Activated naive CD8-positive, alpha-beta T cell (primary cell): Measurements from ENCODE around the gene OR10G3.

Source experiments
- H3K27ac Mint-ChIP-seq: one replicate; pipeline ENCODE4 v1.8.0; 2021; ENCODE audit warnings: mixed read lengths
- H3K27me3 Mint-ChIP-seq: one replicate; pipeline ENCODE4 v1.8.0; 2021; ENCODE audit warnings: mixed read lengths
- H3K36me3 Mint-ChIP-seq: one replicate; pipeline ENCODE4 v1.8.0; 2021; ENCODE audit warnings: mixed read lengths
- H3K4me1 Mint-ChIP-seq: one replicate; pipeline ENCODE4 v1.8.0; 2021; ENCODE audit warnings: low read depth, mixed read lengths
- H3K4me3 Mint-ChIP-seq: one replicate; pipeline ENCODE4 v1.8.0; 2021; ENCODE audit warnings: mild to moderate bottlenecking, mixed read lengths
- H3K9me3 Mint-ChIP-seq: one replicate; pipeline ENCODE4 v1.8.0; 2021; ENCODE audit warnings: low read depth, mixed read lengths

Gene OR10G3

GRCh38 chr14:21543963-21544362 lies 35.9 kb downstream of the OR10G3 start:
- H3K36me3 Mint-ChIP-seq: no peaks in the 10 kb centered on the region
- no peak overlapping the region for H3K4me3 Mint-ChIP-seq
- no peak overlapping the region for H3K27ac Mint-ChIP-seq
- no peaks in the 10 kb centered on the region for H3K4me1 Mint-ChIP-seq
- H3K9me3 Mint-ChIP-seq: no peaks in the 10 kb centered on the region
- peaks cover 7% of the 10 kb centered on the region for H3K27me3 Mint-ChIP-seq

- Mint-ChIP-seq H3K27me3 (peaks cover 10% of the 10 kb centered on the region), H3K36me3 (no peaks in the 10 kb centered on the region), H3K27ac (no peak overlapping the region), H3K9me3 (no peaks in the 10 kb centered on the region), H3K4me1 (no peaks in the 10 kb centered on the region), H3K4me3 (no peak overlapping the region)
Observed at GRCh38 chr14:21543521-21543960, 36.3 kb downstream of the OR10G3 start.

- H3K4me3 Mint-ChIP-seq: no peak overlapping the region
- H3K36me3 Mint-ChIP-seq: no peaks in the 10 kb centered on the region
- H3K9me3 Mint-ChIP-seq: no peaks in the 10 kb centered on the region
- H3K27me3 Mint-ChIP-seq: peaks cover 17% of the 10 kb centered on the region
- no peak overlapping the region for H3K27ac Mint-ChIP-seq
- H3K4me1 Mint-ChIP-seq: peaks cover 6% of the 10 kb centered on the region
Observed at GRCh38 chr14:21541413-21542074, 38.3 kb downstream of the OR10G3 start.

DNA sequence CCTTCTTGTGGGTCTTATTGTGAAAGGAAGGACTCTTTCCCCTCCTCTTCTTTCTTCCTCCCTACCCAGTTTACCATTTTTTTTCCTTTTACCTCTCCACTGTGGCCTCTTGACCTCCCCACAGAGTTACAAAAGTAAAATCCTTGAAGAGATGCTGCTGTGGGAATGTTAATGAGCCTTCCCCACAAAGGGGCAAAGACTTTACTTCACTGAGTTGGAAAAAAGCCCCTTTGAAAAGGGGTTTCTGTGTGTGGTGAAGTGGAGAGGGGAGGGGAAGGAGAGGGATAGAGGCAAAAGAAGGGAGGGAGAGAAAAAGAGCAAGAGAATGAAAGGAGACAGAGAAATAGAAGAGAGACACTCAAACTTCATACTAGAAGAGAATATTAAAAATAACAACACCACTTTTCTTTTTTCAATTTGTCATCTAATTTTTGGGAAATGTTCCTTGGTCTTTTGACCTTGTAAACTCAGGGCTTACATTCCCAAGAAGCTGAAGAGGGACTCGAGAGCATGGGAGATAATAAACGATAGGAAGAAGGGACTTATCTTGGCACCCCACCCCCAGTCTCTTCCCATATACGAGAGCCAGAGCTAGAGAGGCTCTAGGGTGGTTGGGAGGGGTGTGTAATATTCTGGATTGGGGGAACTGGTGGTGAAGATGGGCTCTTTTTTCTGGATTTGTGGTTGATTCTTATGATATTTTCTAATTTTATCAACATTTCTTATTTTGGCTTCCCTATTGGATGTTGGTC lies 40.5 kb downstream of the OR10G3 start:
- Mint-ChIP-seq H3K36me3 (no peaks in the 10 kb centered on the region), H3K4me3 (no peak overlapping the region), H3K9me3 (no peaks in the 10 kb centered on the region), H3K4me1 (peaks cover 8% of the 10 kb centered on the region), H3K27me3 (peaks cover 26% of the 10 kb centered on the region), H3K27ac (no peak overlapping the region)

GRCh38 chr14:21537090-21537424 lies 42.8 kb downstream of the OR10G3 start:
- H3K9me3 Mint-ChIP-seq: no peaks in the 10 kb centered on the region
- peaks cover 26% of the 10 kb centered on the region for H3K27me3 Mint-ChIP-seq
- no peak overlapping the region for H3K27ac Mint-ChIP-seq
- H3K4me1 Mint-ChIP-seq: peaks cover 8% of the 10 kb centered on the region
- no peaks in the 10 kb centered on the region for H3K36me3 Mint-ChIP-seq
- H3K4me3 Mint-ChIP-seq: peak overlapping the region; percentile 17

DNA sequence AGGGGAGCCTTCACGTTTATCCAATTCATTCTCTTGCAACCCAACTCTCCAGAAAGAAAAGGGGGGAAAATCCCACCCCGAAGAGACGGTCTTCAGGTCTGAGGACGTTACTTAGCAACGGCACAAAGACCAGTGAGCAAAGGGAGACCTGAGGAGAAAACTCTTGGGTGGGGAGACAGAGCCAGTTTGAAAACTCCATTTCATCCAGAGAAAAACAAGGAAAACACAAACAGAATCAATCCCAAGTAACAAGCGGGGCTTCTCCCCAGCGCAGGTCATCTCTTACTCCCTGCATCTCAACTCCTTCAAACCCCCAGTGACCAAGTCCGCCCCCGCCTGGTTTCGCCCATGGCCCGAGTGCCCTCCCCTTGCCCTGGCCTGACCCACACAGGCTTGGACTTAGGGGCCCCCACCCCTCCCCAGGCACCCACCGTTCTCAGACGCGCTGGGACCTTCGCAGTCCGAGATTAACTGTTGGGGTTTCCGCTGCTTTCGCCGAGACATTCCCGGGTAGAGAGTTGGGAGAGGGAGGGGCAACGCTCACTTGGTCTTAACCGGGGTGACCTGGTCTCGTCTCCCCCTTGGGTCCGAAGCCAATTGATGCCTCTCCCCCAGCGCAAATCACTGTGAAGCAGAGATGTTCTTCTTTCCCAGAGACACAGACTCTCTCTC lies 43.3 kb downstream of the OR10G3 start:
- H3K4me1 Mint-ChIP-seq: peaks cover 8% of the 10 kb centered on the region
- H3K4me3 Mint-ChIP-seq: peak overlapping the region; percentile 17
- no peak overlapping the region for H3K27ac Mint-ChIP-seq

DNA sequence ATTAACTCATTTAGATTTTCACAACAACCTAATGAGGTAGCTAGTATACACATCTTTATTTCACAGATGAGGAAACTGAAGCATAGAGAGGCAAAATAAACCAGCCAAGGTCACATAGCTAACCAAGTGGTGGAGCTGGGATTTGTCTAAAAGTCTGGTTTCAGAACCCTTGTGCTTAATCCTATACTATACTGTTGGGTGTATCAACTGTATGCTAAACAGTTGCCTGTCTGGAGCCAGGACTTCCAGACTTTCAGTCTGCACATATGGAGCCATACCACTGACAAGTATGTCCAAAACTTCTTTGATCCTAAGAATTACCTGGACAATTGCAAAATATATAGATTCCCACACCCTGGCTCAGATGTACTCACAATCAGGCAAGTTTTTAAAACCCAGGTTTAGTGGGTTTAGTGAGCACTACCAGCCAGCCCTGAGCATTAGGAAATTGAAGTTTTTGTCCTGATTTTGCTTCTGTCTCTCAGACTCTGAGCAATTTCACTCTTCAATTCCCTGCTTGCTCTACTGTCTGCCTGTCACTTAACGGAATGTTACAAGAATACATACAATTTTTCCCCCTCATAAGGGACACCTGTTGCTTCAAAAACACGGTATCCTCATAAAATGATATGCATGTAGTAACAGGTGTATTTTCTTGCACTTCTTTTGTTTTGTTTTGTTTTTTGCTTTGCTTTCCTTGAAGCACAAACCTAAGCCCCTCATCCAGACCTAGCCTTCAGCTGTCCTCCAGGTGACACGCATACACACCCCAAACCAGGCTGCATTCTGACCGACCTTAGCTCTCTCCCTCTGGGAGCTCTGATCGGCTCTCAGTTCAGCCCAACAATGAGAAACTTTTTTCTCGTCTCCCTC lies 44.1 kb downstream of the OR10G3 start:
- H3K27ac Mint-ChIP-seq: no peak overlapping the region
- no peaks in the 10 kb centered on the region for H3K36me3 Mint-ChIP-seq
- H3K4me3 Mint-ChIP-seq: no peak overlapping the region
- no peaks in the 10 kb centered on the region for H3K9me3 Mint-ChIP-seq
- H3K27me3 Mint-ChIP-seq: peaks cover 28% of the 10 kb centered on the region
- H3K4me1 Mint-ChIP-seq: peaks cover 8% of the 10 kb centered on the region

More for the DNA sequence above, 43.3 kb downstream of the OR10G3 start:
- no peaks in the 10 kb centered on the region for H3K9me3 Mint-ChIP-seq
- H3K36me3 Mint-ChIP-seq: no peaks in the 10 kb centered on the region
- peaks cover 28% of the 10 kb centered on the region for H3K27me3 Mint-ChIP-seq

DNA sequence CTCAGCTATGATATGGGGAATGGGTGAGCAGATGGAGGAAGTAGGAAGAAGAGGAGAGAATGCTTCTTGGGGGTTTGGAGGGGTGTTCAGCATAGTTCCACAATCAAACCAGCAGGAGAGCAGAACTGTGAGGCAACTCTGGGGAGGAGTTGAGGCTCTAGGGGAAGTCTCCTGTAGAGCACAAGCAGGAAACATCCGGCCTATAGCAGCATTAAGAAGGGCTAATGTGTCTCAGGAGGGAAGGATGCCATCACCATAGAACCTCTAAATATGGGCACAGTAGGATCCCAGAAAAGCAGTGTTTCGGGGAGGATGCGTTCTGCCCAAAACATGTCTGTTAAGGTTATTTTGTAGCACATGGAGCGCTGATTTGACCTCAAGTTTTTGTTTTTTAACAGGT lies 45.3 kb downstream of the OR10G3 start:
- H3K36me3 Mint-ChIP-seq: no peaks in the 10 kb centered on the region
- no peaks in the 10 kb centered on the region for H3K9me3 Mint-ChIP-seq
- no peak overlapping the region for H3K27ac Mint-ChIP-seq
- H3K27me3 Mint-ChIP-seq: peaks cover 28% of the 10 kb centered on the region
- peaks cover 8% of the 10 kb centered on the region for H3K4me1 Mint-ChIP-seq
- no peak overlapping the region for H3K4me3 Mint-ChIP-seq

- no peak overlapping the region for H3K4me3 Mint-ChIP-seq
- H3K27me3 Mint-ChIP-seq: peaks cover 20% of the 10 kb centered on the region
- H3K4me1 Mint-ChIP-seq: peaks cover 8% of the 10 kb centered on the region
- H3K36me3 Mint-ChIP-seq: no peaks in the 10 kb centered on the region
- no peaks in the 10 kb centered on the region for H3K9me3 Mint-ChIP-seq
- no peak overlapping the region for H3K27ac Mint-ChIP-seq
Observed at GRCh38 chr14:21533294-21533693, 46.6 kb downstream of the OR10G3 start.

- Mint-ChIP-seq H3K9me3 (no peaks in the 10 kb centered on the region), H3K27me3 (peaks cover 4% of the 10 kb centered on the region), H3K36me3 (no peaks in the 10 kb centered on the region), H3K4me3 (no peak overlapping the region), H3K4me1 (peaks cover 16% of the 10 kb centered on the region), H3K27ac (no peak overlapping the region)
Observed at GRCh38 chr14:21529515-21529914, 50.4 kb downstream of the OR10G3 start.

DNA sequence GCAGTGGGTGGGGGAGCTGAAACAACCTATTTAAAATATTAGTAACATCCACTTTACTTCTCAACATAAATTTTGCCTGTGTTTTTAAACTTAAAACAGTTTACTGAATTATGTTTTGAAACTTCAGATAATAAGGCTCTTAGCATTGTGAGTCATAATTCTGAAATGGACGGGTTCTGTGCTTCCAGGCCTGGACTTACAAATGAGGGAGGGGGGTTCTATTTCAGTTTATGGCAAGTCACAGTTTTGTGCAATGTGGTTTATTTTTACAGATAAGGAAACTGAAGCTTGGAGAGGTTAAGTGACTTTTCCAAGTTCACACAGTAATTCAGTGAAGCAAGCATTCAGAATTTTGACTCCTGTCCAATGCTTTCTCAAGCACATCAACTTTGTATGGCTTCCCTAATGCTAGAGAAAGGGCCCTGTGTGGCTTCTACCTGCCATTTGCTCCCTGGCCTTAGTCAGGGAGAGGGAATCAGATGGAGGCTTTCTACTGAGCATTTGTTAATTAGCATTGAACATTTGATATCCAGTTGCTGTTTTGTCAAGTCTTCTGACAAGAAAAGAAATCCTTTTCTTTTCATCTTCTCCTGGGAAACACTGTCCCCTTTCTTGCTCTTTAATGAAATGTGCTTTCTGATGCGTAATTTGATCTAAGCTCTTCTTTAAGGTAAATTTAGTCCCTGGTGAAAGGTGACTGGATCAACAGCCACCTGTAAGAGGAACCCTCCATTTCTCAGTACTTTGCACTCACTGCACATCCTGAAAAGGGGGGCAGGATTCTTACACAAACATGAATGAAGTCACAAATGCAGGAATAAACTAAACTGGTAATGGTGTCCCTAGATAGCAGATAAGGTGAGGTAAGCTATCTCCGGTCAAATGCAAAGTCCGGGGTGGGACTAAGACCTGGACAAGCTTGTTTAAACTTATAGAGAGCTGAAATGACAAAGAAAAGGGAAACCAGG lies 51.2 kb downstream of the OR10G3 start:
- Mint-ChIP-seq H3K4me1 (peaks cover 16% of the 10 kb centered on the region), H3K4me3 (no peak overlapping the region), H3K9me3 (no peaks in the 10 kb centered on the region), H3K36me3 (no peaks in the 10 kb centered on the region), H3K27me3 (peaks cover 2% of the 10 kb centered on the region), H3K27ac (no peak overlapping the region)

- Mint-ChIP-seq H3K27ac (peak overlapping the region; percentile 77), H3K4me1 (peaks cover 16% of the 10 kb centered on the region), H3K36me3 (no peaks in the 10 kb centered on the region), H3K9me3 (no peaks in the 10 kb centered on the region), H3K4me3 (peak overlapping the region; percentile 85), H3K27me3 (peaks cover 2% of the 10 kb centered on the region)
Observed at GRCh38 chr14:21527318-21527679, 52.6 kb downstream of the OR10G3 start.

- Mint-ChIP-seq H3K4me1 (peaks cover 16% of the 10 kb centered on the region), H3K36me3 (no peaks in the 10 kb centered on the region), H3K9me3 (no peaks in the 10 kb centered on the region), H3K4me3 (peak overlapping the region; percentile 85), H3K27me3 (no peaks in the 10 kb centered on the region), H3K27ac (peak overlapping the region; percentile 77)
Observed at GRCh38 chr14:21526672-21527317, 53.1 kb downstream of the OR10G3 start.
